ENCODE measurements around the gene TEX2.

The TEX2 gene

DNA sequence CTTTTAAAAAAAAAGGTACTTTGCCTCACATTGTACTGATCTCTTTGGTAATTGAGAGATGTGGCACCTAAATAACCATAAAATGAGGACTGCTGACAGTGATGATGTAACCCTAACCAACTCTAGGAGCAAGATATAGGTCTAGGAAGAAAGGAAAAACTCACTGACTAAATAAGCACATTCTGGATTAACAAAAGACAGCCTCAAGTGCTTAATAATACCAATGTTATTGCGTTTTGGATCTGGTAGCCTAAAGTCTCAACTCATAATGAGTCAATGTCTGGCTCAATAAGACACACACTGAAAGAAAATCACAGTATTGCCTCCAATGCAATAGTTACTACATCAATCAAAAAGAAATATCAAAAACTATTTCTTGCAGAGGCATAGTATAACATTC is 136.1 kb downstream of the TEX2 start:
- Histone ChIP-seq H3K9me3 (ENCODE audit: control insufficient read depth, low read length) (no peaks in the 10 kb centered on the region), H2BK12ac (ENCODE audit: low read length in 2 of 2) (no peak overlapping the region), H2BK120ac (ENCODE audit: low read depth, low read length) (no peak overlapping the region), H4K8ac (ENCODE audit: low read length) (no peak overlapping the region), H3K14ac (ENCODE audit: low read length in 2 of 2) (no peak overlapping the region), H3K18ac (ENCODE audit: low read depth in 1 of 2, low read length in 2 of 2) (no peak overlapping the region), H2AFZ (ENCODE audit: low read depth, low read length) (no peak overlapping the region), H3K27ac (ENCODE audit: low read length, poor library complexity, severe bottlenecking) (no peak overlapping the region), H2BK5ac (ENCODE audit: low read depth, low read length, poor library complexity, severe bottlenecking) (no peak overlapping the region), H3K9ac (ENCODE audit: low read length) (peak overlapping the region; percentile 75), H3K4ac (ENCODE audit: low read depth in 1 of 2, low read length in 2 of 2) (no peak overlapping the region), H3K23ac (ENCODE audit: low read length in 2 of 2) (no peak overlapping the region), H3K27me3 (ENCODE audit: control insufficient read depth in 1 of 2, insufficient read depth in 1 of 2, low read length in 2 of 2) (no peaks in the 10 kb centered on the region), H3K4me3 (ENCODE audit: insufficient read depth in 1 of 2, low read depth in 1 of 2, low read length in 2 of 2) (peak overlapping the region in 1 of 2 experiments; percentile 29), H2BK15ac (ENCODE audit: low read depth, poor library complexity, severe bottlenecking) (no peak overlapping the region), H3K4me1 (ENCODE audit: control insufficient read depth, insufficient read depth, low read depth, low read length) (peaks cover 11% of the 10 kb centered on the region), H4K91ac (ENCODE audit: low read length) (no peak overlapping the region), H2AK5ac (ENCODE audit: low read length, severe bottlenecking) (no peak overlapping the region), H3K79me1 (replicated peaks; ENCODE audit: low read length, poor library complexity, severe bottlenecking) (peaks cover 17% of the 10 kb centered on the region), H3K4me2 (ENCODE audit: low read length, poor library complexity, severe bottlenecking) (no peak overlapping the region), H3K36me3 (ENCODE audit: control insufficient read depth in 1 of 2, insufficient read depth in 2 of 2, low read depth in 1 of 2, low read length in 2 of 2) (no peaks in the 10 kb centered on the region)
- peak; percentile 34 for DNase-seq
- 45% methylated on average over 1 of the region's 1 CpG for WGBS

DNA sequence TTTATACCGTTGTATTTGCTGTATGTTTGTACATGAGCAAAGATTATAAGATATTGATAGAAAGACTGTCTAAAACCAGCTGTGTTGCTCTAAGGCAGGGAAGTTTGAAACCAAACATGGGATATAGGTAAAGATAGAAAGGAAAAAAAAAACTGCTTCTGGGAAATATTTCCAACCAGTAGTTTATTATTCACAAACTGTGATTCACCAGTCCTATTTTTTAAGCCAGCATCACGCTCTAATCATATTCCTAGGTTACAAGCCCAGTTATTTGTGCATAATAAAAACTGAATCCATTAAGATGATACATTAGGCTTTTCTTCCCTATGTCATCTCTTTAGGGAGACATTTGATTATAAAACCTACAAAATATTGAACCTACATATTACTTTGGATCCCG is 137.1 kb downstream of the TEX2 start:
- no peak overlapping the region for H3K27ac ChIP-seq (ENCODE audit: low read length, poor library complexity, severe bottlenecking)
- no peak overlapping the region for H3K18ac ChIP-seq (ENCODE audit: low read depth in 1 of 2, low read length in 2 of 2)
- H3K4me2 ChIP-seq (ENCODE audit: low read length, poor library complexity, severe bottlenecking) = no peak overlapping the region
- no peak overlapping the region for H4K8ac ChIP-seq (ENCODE audit: low read length)
- H2BK120ac ChIP-seq (ENCODE audit: low read depth, low read length) = no peak overlapping the region
- no peak overlapping the region for H3K4ac ChIP-seq (ENCODE audit: low read depth in 1 of 2, low read length in 2 of 2)
- H2BK12ac ChIP-seq (ENCODE audit: low read length in 2 of 2) = no peak overlapping the region
- H3K4me1 ChIP-seq (ENCODE audit: control insufficient read depth, insufficient read depth, low read depth, low read length) = peaks cover 11% of the 10 kb centered on the region
- H3K14ac ChIP-seq (ENCODE audit: low read length in 2 of 2) = no peak overlapping the region
- no peaks in the 10 kb centered on the region for H3K27me3 ChIP-seq (ENCODE audit: control insufficient read depth in 1 of 2, insufficient read depth in 1 of 2, low read length in 2 of 2)
- DNase-seq = no peak
- whole genome bisulfite sequencing = 99% methylated on average over 2 of the region's 3 CpGs
- no peak overlapping the region for H2AK5ac ChIP-seq (ENCODE audit: low read length, severe bottlenecking)
- no peak overlapping the region for H4K91ac ChIP-seq (ENCODE audit: low read length)
- H3K4me3 ChIP-seq (ENCODE audit: insufficient read depth in 1 of 2, low read depth in 1 of 2, low read length in 2 of 2) = peak overlapping the region in 1 of 2 experiments; percentile 29
- no peak overlapping the region for H2AFZ ChIP-seq (ENCODE audit: low read depth, low read length)
- peaks cover 2 to 5% of the 10 kb centered on the region in 2 experiments for H3K36me3 ChIP-seq (ENCODE audit: control insufficient read depth in 1 of 2, insufficient read depth in 2 of 2, low read depth in 1 of 2, low read length in 2 of 2)
- no peak overlapping the region for H2BK15ac ChIP-seq (ENCODE audit: low read depth, poor library complexity, severe bottlenecking)
- H3K23ac ChIP-seq (ENCODE audit: low read length in 2 of 2) = no peak overlapping the region
- H3K9me3 ChIP-seq (ENCODE audit: control insufficient read depth, low read length) = no peaks in the 10 kb centered on the region
- peak overlapping the region; percentile 75 for H3K9ac ChIP-seq (ENCODE audit: low read length)
- peaks cover 23% of the 10 kb centered on the region for H3K79me1 ChIP-seq (replicated peaks; ENCODE audit: low read length, poor library complexity, severe bottlenecking)
- no peak overlapping the region for H2BK5ac ChIP-seq (ENCODE audit: low read depth, low read length, poor library complexity, severe bottlenecking)

DNA sequence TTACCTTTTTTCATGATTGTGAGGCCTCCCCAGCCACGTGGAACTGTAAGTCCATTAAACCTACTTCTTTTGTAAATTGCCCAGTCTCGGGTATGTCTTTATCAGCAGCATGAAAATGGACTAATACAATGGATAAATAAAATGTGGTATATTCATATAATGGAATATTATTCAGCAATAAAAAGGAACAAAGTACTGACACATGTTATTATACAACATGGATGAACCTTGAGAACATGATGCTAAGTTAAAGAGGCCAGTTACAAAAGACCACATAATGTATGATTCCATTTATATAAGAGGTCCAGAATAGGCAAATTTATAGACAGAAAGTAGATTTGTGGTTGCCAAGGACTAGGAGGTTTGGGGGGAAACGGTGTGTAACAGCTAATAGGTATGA is 138.5 kb downstream of the TEX2 start:
- peaks cover 4% of the 10 kb centered on the region for H3K4me1 ChIP-seq (ENCODE audit: control insufficient read depth, insufficient read depth, low read depth, low read length)
- H2BK120ac ChIP-seq (ENCODE audit: low read depth, low read length) = no peak overlapping the region
- H3K23ac ChIP-seq (ENCODE audit: low read length in 2 of 2) = no peak overlapping the region
- H3K18ac ChIP-seq (ENCODE audit: low read depth in 1 of 2, low read length in 2 of 2) = no peak overlapping the region
- no peak overlapping the region for H3K4ac ChIP-seq (ENCODE audit: low read depth in 1 of 2, low read length in 2 of 2)
- no peak overlapping the region for H2AK5ac ChIP-seq (ENCODE audit: low read length, severe bottlenecking)
- H2BK12ac ChIP-seq (ENCODE audit: low read length in 2 of 2) = no peak overlapping the region
- no peak overlapping the region for H2BK5ac ChIP-seq (ENCODE audit: low read depth, low read length, poor library complexity, severe bottlenecking)
- H3K4me3 ChIP-seq (ENCODE audit: insufficient read depth in 1 of 2, low read depth in 1 of 2, low read length in 2 of 2) = no peak overlapping the region
- H3K79me1 ChIP-seq (replicated peaks; ENCODE audit: low read length, poor library complexity, severe bottlenecking) = peaks cover 31% of the 10 kb centered on the region
- H3K14ac ChIP-seq (ENCODE audit: low read length in 2 of 2) = no peak overlapping the region
- no peak overlapping the region for H3K4me2 ChIP-seq (ENCODE audit: low read length, poor library complexity, severe bottlenecking)
- peaks cover 4 to 6% of the 10 kb centered on the region in 2 experiments for H3K36me3 ChIP-seq (ENCODE audit: control insufficient read depth in 1 of 2, insufficient read depth in 2 of 2, low read depth in 1 of 2, low read length in 2 of 2)
- DNase-seq = no peak
- H3K27me3 ChIP-seq (ENCODE audit: control insufficient read depth in 1 of 2, insufficient read depth in 1 of 2, low read length in 2 of 2) = no peaks in the 10 kb centered on the region
- H2BK15ac ChIP-seq (ENCODE audit: low read depth, poor library complexity, severe bottlenecking) = no peak overlapping the region
- H3K27ac ChIP-seq (ENCODE audit: low read length, poor library complexity, severe bottlenecking) = no peak overlapping the region
- H4K91ac ChIP-seq (ENCODE audit: low read length) = no peak overlapping the region
- no peak overlapping the region for H3K9ac ChIP-seq (ENCODE audit: low read length)
- H4K8ac ChIP-seq (ENCODE audit: low read length) = no peak overlapping the region
- H3K9me3 ChIP-seq (ENCODE audit: control insufficient read depth, low read length) = no peaks in the 10 kb centered on the region
- WGBS = 86% methylated on average over 2 of the region's 3 CpGs
- H2AFZ ChIP-seq (ENCODE audit: low read depth, low read length) = no peak overlapping the region

DNA sequence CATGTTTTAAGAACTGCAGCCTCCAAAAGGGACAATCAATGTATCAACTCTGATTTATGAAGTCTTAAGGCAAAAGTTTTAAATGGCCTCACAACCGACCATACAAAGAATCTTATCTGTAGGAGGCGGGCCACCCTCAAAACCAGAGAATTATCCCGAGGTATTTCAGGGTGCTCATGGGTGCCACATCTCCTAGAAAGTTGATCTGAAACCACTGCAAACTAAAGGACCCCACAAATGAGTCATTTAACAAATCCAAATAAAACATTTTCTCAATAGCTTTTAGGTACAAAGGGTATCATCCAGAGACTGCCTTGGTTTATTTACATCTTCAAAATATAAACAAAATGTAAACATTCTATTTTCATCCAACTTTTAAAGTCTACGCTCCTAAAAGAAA is 139.9 kb downstream of the TEX2 start:
- Histone ChIP-seq H4K8ac (ENCODE audit: low read length) (no peak overlapping the region), H3K79me1 (replicated peaks; ENCODE audit: low read length, poor library complexity, severe bottlenecking) (peaks cover 29% of the 10 kb centered on the region), H3K18ac (ENCODE audit: low read depth in 1 of 2, low read length in 2 of 2) (no peak overlapping the region), H3K4me3 (ENCODE audit: insufficient read depth in 1 of 2, low read depth in 1 of 2, low read length in 2 of 2) (no peak overlapping the region), H3K23ac (ENCODE audit: low read length in 2 of 2) (no peak overlapping the region), H2BK15ac (ENCODE audit: low read depth, poor library complexity, severe bottlenecking) (no peak overlapping the region), H2AFZ (ENCODE audit: low read depth, low read length) (no peak overlapping the region), H2BK120ac (ENCODE audit: low read depth, low read length) (no peak overlapping the region), H3K27ac (ENCODE audit: low read length, poor library complexity, severe bottlenecking) (no peak overlapping the region), H3K9ac (ENCODE audit: low read length) (no peak overlapping the region), H2AK5ac (ENCODE audit: low read length, severe bottlenecking) (no peak overlapping the region), H3K4ac (ENCODE audit: low read depth in 1 of 2, low read length in 2 of 2) (no peak overlapping the region), H3K9me3 (ENCODE audit: control insufficient read depth, low read length) (no peaks in the 10 kb centered on the region), H3K27me3 (ENCODE audit: control insufficient read depth in 1 of 2, insufficient read depth in 1 of 2, low read length in 2 of 2) (no peaks in the 10 kb centered on the region), H4K91ac (ENCODE audit: low read length) (no peak overlapping the region), H2BK5ac (ENCODE audit: low read depth, low read length, poor library complexity, severe bottlenecking) (no peak overlapping the region), H3K4me1 (ENCODE audit: control insufficient read depth, insufficient read depth, low read depth, low read length) (peaks cover 2% of the 10 kb centered on the region), H3K4me2 (ENCODE audit: low read length, poor library complexity, severe bottlenecking) (no peak overlapping the region), H2BK12ac (ENCODE audit: low read length in 2 of 2) (no peak overlapping the region), H3K14ac (ENCODE audit: low read length in 2 of 2) (no peak overlapping the region), H3K36me3 (ENCODE audit: control insufficient read depth in 1 of 2, insufficient read depth in 2 of 2, low read depth in 1 of 2, low read length in 2 of 2) (peaks cover 4 to 6% of the 10 kb centered on the region in 2 experiments)
- peak; percentile 24 for DNase-seq
- WGBS = 45% methylated on average over 4 of the region's 4 CpGs
